Hindlimb muscle (tissue), 1 donor: ENCODE data around the gene TRIB2. TPM values are rescaled to one million over a fixed set of nuclear protein-coding genes. Genes with fewer than 3 reads are reported as not detected.

Experiments used
- DNase-seq: peaks from one replicate; pipeline ENCODE4 v3.0.0-alpha.2; 2013
- polyA plus RNA-seq: library from polyadenylated mRNA; unstranded; fragments of 120-200 nt; gene quantifications from one replicate; pipeline ENCODE4 v1.2.1, GENCODE V29; 2013; ENCODE audit not compliant: insufficient read length

Gene TRIB2
- polyA plus RNA-seq, 1 donor, result 47.0 TPM

GRCh38 chr2:12720754-12721378 lies 4.1 kb downstream of the TRIB2 start:
- no peak for DNase-seq

- DNase-seq, result no peak
Observed at GRCh38 chr2:12721566-12722446, 5.1 kb downstream of the TRIB2 start.

- DNase-seq, result no peak
Observed at GRCh38 chr2:12722447-12723316, 5.9 kb downstream of the TRIB2 start.

- no peak for DNase-seq
Observed at GRCh38 chr2:12723736-12724463, 7.2 kb downstream of the TRIB2 start.

GRCh38 chr2:12725233-12726187 lies 8.8 kb downstream of the TRIB2 start:
- DNase-seq, result no peak

- no peak for DNase-seq
Observed at GRCh38 chr2:12726271-12726670, 9.5 kb downstream of the TRIB2 start.

GRCh38 chr2:12727065-12727464 lies 10.3 kb downstream of the TRIB2 start:
- DNase-seq, result no peak

- no peak for DNase-seq
Observed at GRCh38 chr2:12727641-12728040, 10.9 kb downstream of the TRIB2 start.

- no peak for DNase-seq
Observed at GRCh38 chr2:12728221-12728777, 11.6 kb downstream of the TRIB2 start.

- DNase-seq, result no peak
Observed at GRCh38 chr2:12730265-12730664, 13.5 kb downstream of the TRIB2 start.

GRCh38 chr2:12731701-12732280 lies 15.1 kb downstream of the TRIB2 start:
- DNase-seq, result no peak

- no peak for DNase-seq
Observed at GRCh38 chr2:12732651-12733050, 15.9 kb downstream of the TRIB2 start.

GRCh38 chr2:12733846-12734245 lies 17.1 kb downstream of the TRIB2 start:
- no peak for DNase-seq

GRCh38 chr2:12734914-12735654 lies 18.3 kb downstream of the TRIB2 start:
- no peak for DNase-seq

GRCh38 chr2:12737297-12737696 lies 20.6 kb downstream of the TRIB2 start:
- DNase-seq, result no peak

- no peak for DNase-seq
Observed at GRCh38 chr2:12737738-12738485, 21.2 kb downstream of the TRIB2 start.

- no peak for DNase-seq
Observed at GRCh38 chr2:12739721-12740254, 23.1 kb downstream of the TRIB2 start.

GRCh38 chr2:12741380-12741779 lies 24.6 kb downstream of the TRIB2 start:
- no peak for DNase-seq

- no peak for DNase-seq
Observed at GRCh38 chr2:12742891-12743290, 26.2 kb downstream of the TRIB2 start.
